HEK293 (cell line): ENCODE results near the gene PLK3.
A peak's percentile ranks its signal among the peaks of the same experiment; 100 is the strongest.
"Not testable (repeated sequence)": the region's sequence is repeated elsewhere in the genome, so short reads cannot be mapped to it uniquely, and the experiment has no call there.

Experiments used
- CTCF ChIA-PET: fragments of 350-600 bp; formaldehyde crosslinking; extraction: SDS; loops from one replicate; lab custom pipeline; 2021; ENCODE audit warnings: antibody characterized with exemption; lab: Yijun Ruan, JAX
- POLR2A ChIA-PET: fragments of 300-600 bp; formaldehyde crosslinking; extraction: SDS; loops from one replicate; lab custom pipeline; 2020; ENCODE audit warnings: antibody characterized with exemption, inconsistent platforms; lab: Yijun Ruan, JAX
- H3K27ac ChIP-seq: fragments of 200-500 bp; sonication (Bioruptor generic); 2 replicates; pipeline ENCODE4 v1.5.1; 2014; ENCODE audit warnings: low read depth, low read length, control low read depth, inconsistent platforms; ENCODE audit errors: extremely low read depth
- H3K36me3 ChIP-seq, 2 experiments: fragments of 200-500 bp in 1 of 2; sonication (Bioruptor generic) in 1 of 2; 1 replicate in 1 of 2; 2 replicates in 1 of 2; pipeline ENCODE4 v1.5.1; 2014 to 2017; ENCODE audit warnings: inconsistent platforms in 2 of 2, low read length in 2 of 2; ENCODE audit not compliant: control insufficient read depth in 2 of 2, insufficient read depth in 1 of 2
- H3K4me1 ChIP-seq: fragments of 200-500 bp; sonication (Bioruptor generic); 2 replicates; pipeline ENCODE4 v1.5.1; 2014; ENCODE audit warnings: mild to moderate bottlenecking, low read length, inconsistent platforms; ENCODE audit not compliant: control insufficient read depth, insufficient read depth
- H3K4me3 ChIP-seq: 2 replicates; pipeline ENCODE4 v1.5.1; 2011; ENCODE audit warnings: low read depth, mild to moderate bottlenecking, control low read depth, low read length, moderate library complexity
- H3K9me3 ChIP-seq: fragments of 200-500 bp; sonication (Bioruptor generic); 2 replicates; pipeline ENCODE4 v1.5.1; 2014; ENCODE audit warnings: low read depth, low read length, inconsistent platforms; ENCODE audit not compliant: control insufficient read depth, insufficient read depth
- HIC1 ChIP-seq: fragments of 450-650 bp; formaldehyde crosslinking; IDR thresholded peaks from 2 replicates; pipeline ENCODE4 v1.5.1; 2016; ENCODE audit warnings: missing biosample characterization, missing genetic modification characterization
- HOXD13 ChIP-seq: sonication (generic); formaldehyde crosslinking; IDR thresholded peaks from 2 replicates; pipeline ENCODE4 v1.8.0; 2022; ENCODE audit warnings: missing genetic modification reagents, borderline replicate concordance
- IKZF3 ChIP-seq: fragments of 450-650 bp; IDR thresholded peaks from 2 replicates; pipeline ENCODE4 v1.5.0; 2018; ENCODE audit warnings: missing biosample characterization, mild to moderate bottlenecking, missing genetic modification characterization, moderate library complexity
- KLF16 ChIP-seq: fragments of 450-650 bp; formaldehyde crosslinking; IDR thresholded peaks from 2 replicates; pipeline ENCODE4 v1.5.1; 2017; ENCODE audit warnings: missing biosample characterization, missing genetic modification characterization
- KLF7 ChIP-seq: fragments of 450-650 bp; formaldehyde crosslinking; IDR thresholded peaks from 2 replicates; pipeline ENCODE4 v1.5.1; 2016; ENCODE audit warnings: missing biosample characterization, missing genetic modification characterization, borderline replicate concordance
- KLF9 ChIP-seq: fragments of 450-650 bp; formaldehyde crosslinking; IDR thresholded peaks from 2 replicates; pipeline ENCODE4 v1.5.1; 2016; ENCODE audit warnings: missing biosample characterization, missing genetic modification characterization, low read depth
- MEIS1 ChIP-seq: sonication (generic); formaldehyde crosslinking; IDR thresholded peaks from 2 replicates; pipeline ENCODE4 v1.8.1; 2022; ENCODE audit warnings: missing genetic modification reagents, mild to moderate bottlenecking, borderline replicate concordance
- RBAK ChIP-seq: fragments of 450-650 bp; formaldehyde crosslinking; IDR thresholded peaks from 2 replicates; pipeline ENCODE4 v1.5.1; 2016; ENCODE audit warnings: missing biosample characterization, missing genetic modification characterization
- TSHZ1 ChIP-seq: fragments of 450-650 bp; formaldehyde crosslinking; IDR thresholded peaks from 2 replicates; pipeline ENCODE4 v1.5.1; 2016; ENCODE audit warnings: missing biosample characterization, missing genetic modification characterization, borderline replicate concordance
- ZBTB6 ChIP-seq: fragments of 450-650 bp; formaldehyde crosslinking; IDR thresholded peaks from 2 replicates; pipeline ENCODE4 v1.5.1; 2017; ENCODE audit warnings: missing biosample characterization, missing genetic modification characterization
- ZBTB8A ChIP-seq: fragments of 450-650 bp; formaldehyde crosslinking; IDR thresholded peaks from 2 replicates; pipeline ENCODE4 v1.5.1; 2016; ENCODE audit warnings: missing biosample characterization, missing genetic modification characterization
- ZEB2 ChIP-seq: fragments of 450-650 bp; formaldehyde crosslinking; IDR thresholded peaks from 2 replicates; pipeline ENCODE4 v1.5.1; 2016; ENCODE audit warnings: missing biosample characterization, missing genetic modification characterization
- ZFP37 ChIP-seq: fragments of 450-650 bp; formaldehyde crosslinking; IDR thresholded peaks from 2 replicates; pipeline ENCODE4 v1.5.1; 2016; ENCODE audit warnings: missing biosample characterization, missing genetic modification characterization
- ZNF112 ChIP-seq: fragments of 450-650 bp; formaldehyde crosslinking; IDR thresholded peaks from 2 replicates; pipeline ENCODE4 v1.5.0; 2017; ENCODE audit warnings: missing biosample characterization, missing genetic modification characterization
- ZNF211 ChIP-seq: fragments of 450-650 bp; formaldehyde crosslinking; IDR thresholded peaks from 2 replicates; pipeline ENCODE4 v1.5.1; 2016; ENCODE audit warnings: low read depth, missing biosample characterization, missing genetic modification characterization
- ZNF248 ChIP-seq: fragments of 450-650 bp; formaldehyde crosslinking; IDR thresholded peaks from 2 replicates; pipeline ENCODE4 v1.5.1; 2017; ENCODE audit warnings: missing biosample characterization, missing genetic modification characterization
- ZNF266 ChIP-seq: fragments of 450-650 bp; formaldehyde crosslinking; IDR thresholded peaks from 2 replicates; pipeline ENCODE4 v1.5.1; 2016; ENCODE audit warnings: missing biosample characterization, missing genetic modification characterization, low read depth
- ZNF335 ChIP-seq: fragments of 450-650 bp; formaldehyde crosslinking; conservative IDR thresholded peaks from 2 replicates; pipeline ENCODE4 v1.5.1; 2016; ENCODE audit warnings: missing biosample characterization, missing genetic modification characterization
- ZNF366 ChIP-seq: fragments of 450-650 bp; formaldehyde crosslinking; conservative IDR thresholded peaks from 2 replicates; pipeline ENCODE4 v1.5.1; 2016; ENCODE audit warnings: missing biosample characterization, missing genetic modification characterization
- ZNF416 ChIP-seq: fragments of 450-650 bp; formaldehyde crosslinking; IDR thresholded peaks from 2 replicates; pipeline ENCODE4 v1.5.1; 2016; ENCODE audit warnings: missing biosample characterization, missing genetic modification characterization
- ZNF449 ChIP-seq: fragments of 450-650 bp; formaldehyde crosslinking; IDR thresholded peaks from 2 replicates; pipeline ENCODE4 v1.5.1; 2017; ENCODE audit warnings: missing biosample characterization, mild to moderate bottlenecking, missing genetic modification characterization, moderate library complexity
- ZNF626 ChIP-seq: fragments of 450-650 bp; sonication (Bioruptor Pico); formaldehyde crosslinking; IDR thresholded peaks from 2 replicates; pipeline ENCODE4 v1.5.1; 2018; ENCODE audit warnings: missing biosample characterization, missing genetic modification characterization, inconsistent platforms
- ZNF654 ChIP-seq: fragments of 450-650 bp; formaldehyde crosslinking; IDR thresholded peaks from 2 replicates; pipeline ENCODE4 v1.5.1; 2016; ENCODE audit warnings: low read depth, missing biosample characterization, missing genetic modification characterization
- ZNF785 ChIP-seq: fragments of 450-650 bp; formaldehyde crosslinking; IDR thresholded peaks from 2 replicates; pipeline ENCODE4 v1.5.1; 2016; ENCODE audit warnings: missing biosample characterization, missing genetic modification characterization
- ZSCAN16 ChIP-seq: fragments of 450-650 bp; formaldehyde crosslinking; IDR thresholded peaks from 2 replicates; pipeline ENCODE4 v1.5.1; 2016; ENCODE audit warnings: missing biosample characterization, missing genetic modification characterization
- ZSCAN5A ChIP-seq: fragments of 450-650 bp; formaldehyde crosslinking; IDR thresholded peaks from 2 replicates; pipeline ENCODE4 v1.5.1; 2016; ENCODE audit warnings: missing biosample characterization, missing genetic modification characterization

The PLK3 gene

GRCh38 chr1:44835738-44836675 is 35.8 kb downstream of the PLK3 start (continued):
- TF ChIP-seq ZNF654 (peak; percentile 90), MEIS1 (CRISPR knock-in tag) (no peak), ZNF211 (tag by site-specific recombination) (no peak), HOXD13 (CRISPR knock-in tag) (no peak), ZNF266 (tag by site-specific recombination) (no peak), RBAK (tag by site-specific recombination) (no peak), IKZF3 (tag by site-specific recombination) (no peak), ZEB2 (tag by site-specific recombination) (0 out of 2 replicates have a peak, but pooled peaks have one; percentile 59), KLF7 (tag by site-specific recombination) (no peak), ZNF626 (tag by site-specific recombination) (no peak), ZSCAN16 (tag by site-specific recombination) (no peak), ZBTB8A (tag by site-specific recombination) (no peak), KLF9 (tag by site-specific recombination) (no peak), KLF16 (no peak), ZBTB6 (no peak), ZNF335 (tag by site-specific recombination) (peak; percentile 47; the same call in 1 of the 2 replicates), ZNF112 (tag by site-specific recombination) (no peak), HIC1 (tag by site-specific recombination) (no peak), ZFP37 (tag by site-specific recombination) (no peak), ZNF785 (tag by site-specific recombination) (no peak), ZNF366 (peak; percentile 24; the same call in 1 of the 2 replicates), TSHZ1 (no peak), ZNF248 (tag by site-specific recombination) (no peak), ZNF416 (tag by site-specific recombination) (no peak), ZSCAN5A (tag by site-specific recombination) (no peak), ZNF449 (tag by site-specific recombination) (no peak)

GRCh38 chr1:44838294-44838693 is 38.1 kb downstream of the PLK3 start:
- not testable (repeated sequence) for H3K36me3 ChIP-seq, H3K27ac ChIP-seq, H3K4me3 ChIP-seq, H3K9me3 ChIP-seq, H3K4me1 ChIP-seq
- CTCF ChIA-PET: interaction anchor here (0.7 to 0.9 kb wide), 5 partner anchors 94 to 655 kb away, joined by 3 to 5 read pairs (median 4); partner anchors contain the start of gene UROD
- POLR2A ChIA-PET: interaction anchor here (1.0 to 1.3 kb wide), 2 partner anchors 107 to 465 kb away, joined by 3 to 5 read pairs; no protein-coding TSS in a partner anchor
